A549 (cell line): ENCODE measurements around the gene BCL6B.

Source experiments
- CTCF ChIP-seq: fragments of >200 bp; sonication (Bioruptor Twin); formaldehyde crosslinking; IDR thresholded peaks from 3 replicates; pipeline ENCODE4 v1.5.1; 2016
- EP300 ChIP-seq, 2 experiments: fragments of >200 bp; sonication (Bioruptor Twin); formaldehyde crosslinking; IDR thresholded peaks; 2 replicates in 1 of 2; 3 replicates in 1 of 2; pipeline ENCODE4 v1.6.1; 2016 to 2017
- HDAC2 ChIP-seq: fragments of 200-600 bp; sonication (generic); IDR thresholded peaks from 2 replicates; pipeline ENCODE4 v1.6.1; 2016
- JUNB ChIP-seq: fragments of >200 bp; sonication (Bioruptor Twin); formaldehyde crosslinking; IDR thresholded peaks from 2 replicates; pipeline ENCODE4 v1.6.1; 2016
- MAX ChIP-seq: IDR thresholded peaks from 2 replicates; pipeline ENCODE4 v1.6.1; 2012
- RCOR1 ChIP-seq: fragments of 150-350 bp; IDR thresholded peaks from 2 replicates; pipeline ENCODE4 v1.6.1; 2014; ENCODE audit warnings: antibody characterized with exemption, low read length, low read depth

DNA sequence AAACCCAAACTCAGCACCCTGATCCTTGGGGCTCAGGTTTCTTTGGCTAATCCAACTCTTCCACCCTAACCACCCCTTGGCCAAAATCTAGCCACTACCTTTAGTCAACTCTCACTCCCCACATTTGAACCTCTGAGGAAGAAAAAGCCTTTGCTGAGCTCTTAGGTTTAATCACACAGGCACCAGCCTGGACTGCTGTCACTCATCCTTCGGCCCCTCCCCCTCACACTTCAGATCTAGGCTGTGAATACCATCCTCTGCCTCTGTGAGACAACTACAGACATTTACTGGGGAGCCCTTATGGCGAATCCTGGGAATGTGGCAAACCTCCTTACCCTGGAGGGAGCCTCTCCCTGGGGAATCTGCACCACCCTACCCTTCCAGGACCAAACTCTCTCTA lies 15.7 kb upstream of the BCL6B start:
- TF ChIP-seq EP300 (IDR thresholded peaks at IDR 0.05) (no peak), JUNB (no peak), RCOR1 (no peak), MAX (no peak), CTCF (no peak), HDAC2 (no peak)
